Activated naive CD8-positive, alpha-beta T cell treated with anti-CD3 and anti-CD28 coated beads, Interleukin-2, amount 10 ng/mL, durations not matched to agents 7 days and 5 days (primary cell): ENCODE measurements around the gene KIAA0513. TPM values are rescaled to one million over a fixed set of nuclear protein-coding genes. Genes with fewer than 3 reads are reported as not detected.
"Not testable (repeated sequence)": the region's sequence is repeated elsewhere in the genome, so short reads cannot be mapped to it uniquely, and the experiment has no call there.

Source experiments
- ATAC-seq: fragments of 150-1000 bp; cut with Tn5 transposase; one replicate; pipeline ENCODE4 v1.10.0; 2021; ENCODE audit warnings: low read depth, moderate library complexity
- POLR2A ChIA-PET: fragments of 350-600 bp; sonication (Branson Sonifier 250); formaldehyde crosslinking; loops from one replicate; lab custom pipeline; 2021; ENCODE audit warnings: antibody characterized with exemption; lab: Charles Lee
- DNase-seq: peaks from one replicate; pipeline ENCODE4 v3.0.0; 2021
- H3K27ac Mint-ChIP-seq: one replicate; pipeline ENCODE4 v1.8.0; 2022; ENCODE audit warnings: mild to moderate bottlenecking, mixed read lengths
- H3K27me3 Mint-ChIP-seq: one replicate; pipeline ENCODE4 v1.8.0; 2022; ENCODE audit warnings: mild to moderate bottlenecking, moderate library complexity, mixed read lengths
- H3K36me3 Mint-ChIP-seq: one replicate; pipeline ENCODE4 v1.8.0; 2021; ENCODE audit warnings: mild to moderate bottlenecking, mixed read lengths
- H3K4me1 Mint-ChIP-seq: one replicate; pipeline ENCODE4 v1.8.0; 2021; ENCODE audit warnings: mixed read lengths
- H3K4me3 Mint-ChIP-seq: one replicate; pipeline ENCODE4 v1.8.0; 2022; ENCODE audit warnings: mild to moderate bottlenecking, moderate library complexity, mixed read lengths
- H3K9me3 Mint-ChIP-seq: one replicate; pipeline ENCODE4 v1.8.0; 2021; ENCODE audit warnings: mixed read lengths
- total RNA-seq, 2 experiments: library from RNA; stranded (reverse); gene quantifications; one replicate each; pipeline ENCODE4 v1.2.3, GENCODE V29; 2021

Gene KIAA0513
- total RNA-seq, 2 experiments from 2014 or later = 11.6 to 13.9 TPM

- H3K36me3 Mint-ChIP-seq = peaks cover under 1% of the 10 kb centered on the region
- no peak for DNase-seq
- no peak overlapping the region for H3K27ac Mint-ChIP-seq
- peaks cover 26% of the 10 kb centered on the region for H3K4me1 Mint-ChIP-seq
- no peaks in the 10 kb centered on the region for H3K27me3 Mint-ChIP-seq
- H3K9me3 Mint-ChIP-seq = no peaks in the 10 kb centered on the region
- H3K4me3 Mint-ChIP-seq = no peak overlapping the region
- POLR2A ChIA-PET = interaction anchor here (1.6 kb wide), 1 partner anchor 10 kb away, joined by 3 read pairs; no protein-coding TSS in a partner anchor
- ATAC-seq = no peak
Observed at GRCh38 chr16:85051683-85052082, 24.1 kb downstream of the KIAA0513 start.

GRCh38 chr16:85052536-85052935 lies 24.9 kb downstream of the KIAA0513 start:
- no peaks in the 10 kb centered on the region for H3K9me3 Mint-ChIP-seq
- H3K36me3 Mint-ChIP-seq = no peaks in the 10 kb centered on the region
- H3K27ac Mint-ChIP-seq = no peak overlapping the region
- H3K4me1 Mint-ChIP-seq = peaks cover 29% of the 10 kb centered on the region
- no peak for ATAC-seq
- H3K4me3 Mint-ChIP-seq = no peak overlapping the region
- DNase-seq = no peak
- POLR2A ChIA-PET = interaction anchor here (1.6 kb wide), 1 partner anchor 9 kb away, joined by 3 read pairs; no protein-coding TSS in a partner anchor
- H3K27me3 Mint-ChIP-seq = no peaks in the 10 kb centered on the region

GRCh38 chr16:85054321-85054720 lies 26.7 kb downstream of the KIAA0513 start:
- not testable (repeated sequence) for H3K36me3 Mint-ChIP-seq, ATAC-seq, H3K9me3 Mint-ChIP-seq, DNase-seq, H3K4me3 Mint-ChIP-seq, H3K27me3 Mint-ChIP-seq
- Mint-ChIP-seq H3K4me1 (peaks cover 31% of the 10 kb centered on the region), H3K27ac (peak overlapping the region; percentile 98)
- POLR2A ChIA-PET = interaction anchor here (0.9 to 2.3 kb wide), 4 partner anchors 26 to 42 kb away, joined by 3 to 15 read pairs (median 4); partner anchors contain the start of genes KIAA0513 and ZDHHC7

- ATAC-seq = no peak
- POLR2A ChIA-PET = interaction anchor here (1.5 to 2.7 kb wide), 5 partner anchors 8 to 43 kb away, joined by 3 to 34 read pairs (median 13); partner anchors contain the start of genes KIAA0513 and ZDHHC7
- DNase-seq = no peak
- peak overlapping the region; percentile 98 for H3K27ac Mint-ChIP-seq
- peak overlapping the region; percentile 82 for H3K4me3 Mint-ChIP-seq
- H3K27me3 Mint-ChIP-seq = no peaks in the 10 kb centered on the region
- no peaks in the 10 kb centered on the region for H3K36me3 Mint-ChIP-seq
- H3K9me3 Mint-ChIP-seq = no peaks in the 10 kb centered on the region
- H3K4me1 Mint-ChIP-seq = peaks cover 31% of the 10 kb centered on the region
Observed at GRCh38 chr16:85054948-85055492, 27.4 kb downstream of the KIAA0513 start.

- no peaks in the 10 kb centered on the region for H3K36me3 Mint-ChIP-seq
- POLR2A ChIA-PET = interaction anchor here (0.6 to 2.7 kb wide), 8 partner anchors 8 to 57 kb away, joined by 3 to 34 read pairs (median 7); partner anchors contain the start of genes KIAA0513 and ZDHHC7
- peak overlapping the region; percentile 82 for H3K4me3 Mint-ChIP-seq
- peaks cover 31% of the 10 kb centered on the region for H3K4me1 Mint-ChIP-seq
- peak overlapping the region; percentile 98 for H3K27ac Mint-ChIP-seq
- ATAC-seq = peak; percentile 97
- no peaks in the 10 kb centered on the region for H3K9me3 Mint-ChIP-seq
- DNase-seq = peak; percentile 69
- H3K27me3 Mint-ChIP-seq = no peaks in the 10 kb centered on the region
Observed at GRCh38 chr16:85055493-85056210, 28.1 kb downstream of the KIAA0513 start.

GRCh38 chr16:85056211-85056748 lies 28.7 kb downstream of the KIAA0513 start:
- Mint-ChIP-seq H3K4me1 (peaks cover 32% of the 10 kb centered on the region), H3K4me3 (peak overlapping the region; percentile 82), H3K9me3 (no peaks in the 10 kb centered on the region), H3K27me3 (no peaks in the 10 kb centered on the region), H3K36me3 (no peaks in the 10 kb centered on the region), H3K27ac (peak overlapping the region; percentile 98)
- no peak for ATAC-seq
- no peak for DNase-seq
- POLR2A ChIA-PET = interaction anchor here (1.0 to 2.7 kb wide), 6 partner anchors 9 to 55 kb away, joined by 3 to 34 read pairs (median 12); partner anchors contain the start of genes KIAA0513 and ZDHHC7

GRCh38 chr16:85057212-85057889 lies 29.8 kb downstream of the KIAA0513 start:
- no peak for ATAC-seq
- DNase-seq = no peak
- no peaks in the 10 kb centered on the region for H3K36me3 Mint-ChIP-seq
- POLR2A ChIA-PET = interaction anchor here (0.7 to 2.7 kb wide), 2 partner anchors 30 to 214 kb away, joined by 3 to 34 read pairs; partner anchors contain the start of gene KIAA0513
- H3K9me3 Mint-ChIP-seq = no peaks in the 10 kb centered on the region
- H3K27ac Mint-ChIP-seq = peak overlapping the region; percentile 98
- H3K27me3 Mint-ChIP-seq = no peaks in the 10 kb centered on the region
- peaks cover 34% of the 10 kb centered on the region for H3K4me1 Mint-ChIP-seq
- peak overlapping the region; percentile 82 for H3K4me3 Mint-ChIP-seq

GRCh38 chr16:85057948-85058347 lies 30.4 kb downstream of the KIAA0513 start:
- Mint-ChIP-seq H3K36me3 (no peaks in the 10 kb centered on the region), H3K9me3 (no peaks in the 10 kb centered on the region), H3K4me1 (peaks cover 34% of the 10 kb centered on the region), H3K27me3 (no peaks in the 10 kb centered on the region), H3K4me3 (no peak overlapping the region), H3K27ac (peak overlapping the region; percentile 51)
- POLR2A ChIA-PET = interaction anchor here (0.7 kb wide), 1 partner anchor 214 kb away, joined by 3 read pairs; no protein-coding TSS in a partner anchor
- DNase-seq (no peak), ATAC-seq (no peak)

- Mint-ChIP-seq H3K36me3 (no peaks in the 10 kb centered on the region), H3K4me3 (no peak overlapping the region), H3K27ac (no peak overlapping the region), H3K27me3 (no peaks in the 10 kb centered on the region), H3K4me1 (peaks cover 34% of the 10 kb centered on the region), H3K9me3 (no peaks in the 10 kb centered on the region)
- DNase-seq (no peak), ATAC-seq (no peak)
- POLR2A ChIA-PET = interaction anchor here (1.7 kb wide), 1 partner anchor 32 kb away, joined by 5 read pairs; the partner anchor contains the start of gene KIAA0513
Observed at GRCh38 chr16:85058909-85059308, 31.3 kb downstream of the KIAA0513 start.

GRCh38 chr16:85061566-85061965 lies 34.0 kb downstream of the KIAA0513 start:
- POLR2A ChIA-PET = interaction anchor here (0.7 to 1.8 kb wide), 3 partner anchors 10 to 258 kb away, joined by 3 to 6 read pairs (median 3); partner anchors contain the start of gene KIAA0513

GRCh38 chr16:85062323-85062722 lies 34.7 kb downstream of the KIAA0513 start:
- DNase-seq = no peak
- POLR2A ChIA-PET = interaction anchor here (1.8 kb wide), 1 partner anchor 35 kb away, joined by 6 read pairs; the partner anchor contains the start of gene KIAA0513
- Mint-ChIP-seq H3K27ac (no peak overlapping the region), H3K9me3 (no peaks in the 10 kb centered on the region), H3K4me1 (peaks cover 11% of the 10 kb centered on the region), H3K27me3 (no peaks in the 10 kb centered on the region), H3K36me3 (no peaks in the 10 kb centered on the region), H3K4me3 (no peak overlapping the region)
- no peak for ATAC-seq

More at GRCh38 chr16:85061566-85061965, 34.0 kb downstream of the KIAA0513 start:
- H3K4me1 Mint-ChIP-seq = peaks cover 18% of the 10 kb centered on the region
- H3K4me3 Mint-ChIP-seq = no peak overlapping the region
- DNase-seq = no peak
- no peaks in the 10 kb centered on the region for H3K27me3 Mint-ChIP-seq
- no peaks in the 10 kb centered on the region for H3K9me3 Mint-ChIP-seq
- no peak for ATAC-seq
- H3K36me3 Mint-ChIP-seq = no peaks in the 10 kb centered on the region
- no peak overlapping the region for H3K27ac Mint-ChIP-seq

GRCh38 chr16:85062845-85063244 lies 35.2 kb downstream of the KIAA0513 start:
- POLR2A ChIA-PET = no interaction called here
- peaks cover 6% of the 10 kb centered on the region for H3K4me1 Mint-ChIP-seq
- no peaks in the 10 kb centered on the region for H3K9me3 Mint-ChIP-seq
- no peak overlapping the region for H3K27ac Mint-ChIP-seq
- no peak for DNase-seq
- ATAC-seq = no peak
- H3K27me3 Mint-ChIP-seq = no peaks in the 10 kb centered on the region
- H3K4me3 Mint-ChIP-seq = no peak overlapping the region
- no peaks in the 10 kb centered on the region for H3K36me3 Mint-ChIP-seq
